ENCODE results near the gene EGFL6.

- no peak for TF ChIP-seq CTCF (IDR thresholded peaks at IDR 0.05; ENCODE audit: low read depth, low read length)
- no peak for TF ChIP-seq EZH2phosphoT487 (IDR thresholded peaks at IDR 0.05; ENCODE audit: low read depth)
These were observed 86.3 kb downstream of the EGFL6 start for GRCh38 chrX:13655674-13656073.
